HG03378 (cell line): ENCODE data around the gene SCT.

Source experiments
- ATAC-seq: cut with Tn5 transposase; IDR thresholded peaks from one replicate; pipeline ENCODE4 v1.9.1; 2021; ENCODE audit warnings: mild to moderate bottlenecking, moderate library complexity; ENCODE audit not compliant: unreplicated experiment

SCT gene

GRCh38 chr11:643849-644738, 17.1 kb upstream of the SCT start:
- ATAC-seq, result no peak

- no peak for ATAC-seq
These were observed 16.4 kb upstream of the SCT start for GRCh38 chr11:643366-643765.

DNA sequence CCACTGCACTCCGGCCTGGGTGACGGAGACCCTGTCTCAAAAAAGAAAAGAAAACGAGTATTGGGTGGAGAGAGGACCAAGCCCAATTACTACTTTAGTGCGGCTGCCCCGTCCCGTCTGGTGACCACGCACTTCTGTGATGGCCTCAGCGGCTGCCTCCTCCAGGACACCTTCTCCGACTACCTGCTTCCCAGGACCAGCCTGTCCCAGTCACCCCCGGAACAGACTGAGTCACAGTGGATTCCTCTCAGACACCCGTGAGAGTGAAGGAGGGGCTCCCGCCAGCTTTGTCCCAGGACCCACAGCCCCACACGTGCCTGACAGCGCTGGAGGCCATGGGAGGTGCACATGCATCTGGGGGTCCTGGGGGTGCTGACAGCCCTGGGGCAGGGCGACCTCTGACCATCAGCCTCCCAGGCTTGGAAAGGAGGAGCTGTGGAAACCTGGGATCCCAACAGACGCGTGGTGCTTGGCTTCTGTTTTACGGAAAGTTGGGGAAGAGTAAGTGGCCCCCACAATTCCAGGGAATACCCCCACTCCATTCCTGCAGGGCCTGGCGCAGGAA, 14.9 kb upstream of the SCT start:
- no peak for ATAC-seq

- no peak for ATAC-seq
These were observed 13.2 kb upstream of the SCT start for GRCh38 chr11:640021-640706.

DNA sequence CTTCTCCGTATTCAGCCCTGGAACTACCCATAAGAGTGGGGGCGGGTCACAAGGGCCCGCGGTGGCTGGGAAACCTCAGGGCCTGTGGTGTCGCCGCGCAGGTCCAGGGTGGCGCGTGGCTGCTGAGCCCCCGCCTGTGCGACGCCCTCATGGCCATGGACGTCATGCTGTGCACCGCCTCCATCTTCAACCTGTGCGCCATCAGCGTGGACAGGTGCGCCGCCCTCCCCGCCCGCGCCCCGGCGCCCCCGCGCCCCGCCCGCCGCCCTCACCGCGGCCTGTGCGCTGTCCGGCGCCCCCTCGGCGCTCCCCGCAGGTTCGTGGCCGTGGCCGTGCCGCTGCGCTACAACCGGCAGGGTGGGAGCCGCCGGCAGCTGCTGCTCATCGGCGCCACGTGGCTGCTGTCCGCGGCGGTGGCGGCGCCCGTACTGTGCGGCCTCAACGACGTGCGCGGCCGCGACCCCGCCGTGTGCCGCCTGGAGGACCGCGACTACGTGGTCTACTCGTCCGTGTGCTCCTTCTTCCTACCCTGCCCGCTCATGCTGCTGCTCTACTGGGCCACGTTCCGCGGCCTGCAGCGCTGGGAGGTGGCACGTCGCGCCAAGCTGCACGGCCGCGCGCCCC, 12.5 kb upstream of the SCT start:
- no peak for ATAC-seq

GRCh38 chr11:638631-639331, 11.8 kb upstream of the SCT start:
- no peak for ATAC-seq

DNA sequence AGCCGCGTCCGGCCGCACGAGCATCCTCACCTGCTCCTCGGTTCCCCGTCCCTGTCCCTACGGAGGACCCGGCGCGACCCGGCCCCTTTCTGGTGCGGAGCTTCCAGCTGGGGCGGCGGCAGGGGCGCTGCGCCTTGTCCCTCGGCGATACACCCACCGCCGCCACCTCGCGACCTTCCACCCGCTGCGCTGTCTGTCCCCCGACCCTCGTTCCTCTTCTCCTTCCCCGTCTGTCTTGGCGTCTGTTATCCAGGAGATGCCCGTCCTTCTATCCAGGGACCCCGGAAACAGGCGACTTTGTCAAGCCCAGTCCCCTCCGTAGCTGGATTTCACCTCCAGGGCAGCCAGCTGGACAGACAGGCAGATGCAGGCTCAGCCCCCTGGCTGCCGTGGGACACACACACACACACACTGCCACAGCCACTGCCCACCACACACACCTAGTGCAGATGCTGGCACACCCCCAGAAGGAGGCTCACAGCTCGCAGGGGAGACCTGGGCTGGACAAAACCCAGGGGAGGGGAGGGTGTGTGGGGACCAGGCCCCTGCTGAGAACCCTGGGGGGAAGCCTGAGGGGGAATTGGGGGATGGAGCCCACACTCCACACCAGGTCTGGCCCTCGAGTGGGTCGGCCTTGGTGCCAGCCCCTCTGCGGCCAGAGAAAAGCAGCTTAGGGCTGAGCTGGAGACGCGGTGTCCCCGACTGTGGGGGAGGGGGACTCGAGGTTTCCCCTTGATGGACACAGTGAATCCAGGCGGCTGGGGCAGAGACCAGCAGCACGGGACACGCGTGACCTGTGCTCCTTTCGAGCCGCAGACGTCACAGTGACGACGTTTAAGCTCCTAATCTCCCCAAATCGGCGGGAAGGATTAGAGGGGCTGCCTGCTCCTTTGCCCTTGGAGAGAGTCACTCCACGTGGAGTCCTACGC, 10.9 kb upstream of the SCT start:
- no peak for ATAC-seq

DNA sequence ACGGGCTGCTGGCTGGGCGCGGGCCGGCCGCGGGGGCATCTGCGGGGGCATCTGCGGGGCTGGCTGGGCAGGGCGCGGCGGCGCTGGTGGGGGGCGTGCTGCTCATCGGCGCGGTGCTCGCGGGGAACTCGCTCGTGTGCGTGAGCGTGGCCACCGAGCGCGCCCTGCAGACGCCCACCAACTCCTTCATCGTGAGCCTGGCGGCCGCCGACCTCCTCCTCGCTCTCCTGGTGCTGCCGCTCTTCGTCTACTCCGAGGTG, 10.3 kb upstream of the SCT start:
- no peak for ATAC-seq

- no peak for ATAC-seq
These were observed 9.7 kb upstream of the SCT start, which contains the start of gene DRD4 for GRCh38 chr11:636511-637332. Gene DRD4, plus strand, starts transcription at chr11:637269. Its CDS starts 36 bp downstream, at chr11:637305.

GRCh38 chr11:635945-636510, 9.0 kb upstream of the SCT start:
- no peak for ATAC-seq

DNA sequence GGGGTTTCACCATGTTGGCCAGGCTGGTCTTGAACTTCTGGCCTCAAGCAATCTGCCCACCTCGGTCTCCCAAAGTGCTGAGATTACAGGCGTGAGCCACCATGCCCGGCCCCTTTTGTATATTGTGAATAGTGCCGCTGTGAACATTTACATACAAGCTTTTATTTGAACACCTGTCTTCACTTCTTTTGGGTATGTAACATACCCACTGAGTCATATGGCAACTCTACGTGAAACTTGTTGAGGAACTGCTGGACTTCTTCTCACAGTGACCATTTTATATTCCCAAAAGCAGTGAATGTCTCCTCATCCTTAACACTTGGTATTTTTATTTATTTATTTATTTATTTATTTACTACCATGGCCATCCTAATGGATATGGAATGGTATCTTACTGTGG, 3.9 kb upstream of the SCT start:
- ATAC-seq, result no peak

GRCh38 chr11:629237-629583, 2.2 kb upstream of the SCT start:
- ATAC-seq, result no peak

DNA sequence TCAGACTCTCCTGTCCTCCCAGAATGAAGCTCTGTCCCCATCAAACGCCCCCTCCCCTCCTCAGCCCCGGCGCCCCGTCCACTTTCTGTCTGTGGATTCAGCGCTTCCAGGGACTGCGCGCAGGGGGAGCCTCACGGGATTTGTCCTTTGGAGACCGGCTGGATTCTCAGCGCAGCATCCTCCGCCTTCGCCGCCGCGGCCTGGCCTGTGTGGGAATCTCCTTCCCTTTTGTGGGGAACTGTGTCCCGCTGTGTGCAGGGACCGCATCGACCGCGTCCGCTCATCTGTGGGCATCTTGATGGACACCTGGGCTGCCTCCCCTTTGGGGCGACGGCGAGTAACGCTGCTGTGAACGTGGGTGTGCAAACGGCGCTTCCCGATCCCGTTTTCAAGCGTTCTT, 1.1 kb upstream of the SCT start:
- no peak for ATAC-seq

- ATAC-seq, result no peak
These were observed 261 bp upstream of the SCT start for GRCh38 chr11:627308-627576.

DNA sequence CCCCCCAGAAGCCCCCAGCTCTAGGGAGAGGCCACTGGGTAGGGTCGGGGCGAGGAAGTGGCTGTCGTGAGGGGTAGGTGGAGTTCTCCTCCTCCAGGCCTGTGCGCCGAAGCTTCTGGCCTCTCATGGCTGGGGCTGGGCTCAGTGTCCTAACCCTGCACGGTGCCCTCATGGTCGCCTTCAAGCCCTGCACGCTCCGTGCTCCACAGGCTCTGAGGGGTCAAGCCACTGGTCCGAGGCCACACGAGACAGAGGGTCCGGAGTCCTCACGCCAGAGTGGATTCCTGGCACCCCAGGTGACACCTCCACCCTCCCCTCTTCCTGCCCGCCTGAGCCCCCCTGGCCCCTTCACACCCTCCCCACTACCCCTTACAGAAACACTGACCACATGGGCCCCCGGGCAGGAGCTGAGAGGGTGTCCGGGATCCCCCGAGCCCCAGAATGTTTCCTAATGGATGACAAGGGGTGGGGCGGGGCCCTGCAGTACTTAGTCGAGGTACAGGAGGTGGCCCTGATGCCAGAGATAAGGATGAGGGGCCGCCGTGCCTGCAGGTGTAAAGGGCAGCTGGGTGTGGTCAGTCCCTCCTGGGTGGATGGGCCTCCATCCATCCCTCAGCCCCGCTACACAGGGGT, 1.2 kb downstream of the SCT start:
- ATAC-seq, result no peak

GRCh38 chr11:624705-625635, 2.0 kb downstream of the SCT start, which contains the start of gene CDHR5:
Gene CDHR5, minus strand, starts transcription at chr11:624955. Its CDS starts 53 bp downstream, at chr11:624902.
- no peak for ATAC-seq

DNA sequence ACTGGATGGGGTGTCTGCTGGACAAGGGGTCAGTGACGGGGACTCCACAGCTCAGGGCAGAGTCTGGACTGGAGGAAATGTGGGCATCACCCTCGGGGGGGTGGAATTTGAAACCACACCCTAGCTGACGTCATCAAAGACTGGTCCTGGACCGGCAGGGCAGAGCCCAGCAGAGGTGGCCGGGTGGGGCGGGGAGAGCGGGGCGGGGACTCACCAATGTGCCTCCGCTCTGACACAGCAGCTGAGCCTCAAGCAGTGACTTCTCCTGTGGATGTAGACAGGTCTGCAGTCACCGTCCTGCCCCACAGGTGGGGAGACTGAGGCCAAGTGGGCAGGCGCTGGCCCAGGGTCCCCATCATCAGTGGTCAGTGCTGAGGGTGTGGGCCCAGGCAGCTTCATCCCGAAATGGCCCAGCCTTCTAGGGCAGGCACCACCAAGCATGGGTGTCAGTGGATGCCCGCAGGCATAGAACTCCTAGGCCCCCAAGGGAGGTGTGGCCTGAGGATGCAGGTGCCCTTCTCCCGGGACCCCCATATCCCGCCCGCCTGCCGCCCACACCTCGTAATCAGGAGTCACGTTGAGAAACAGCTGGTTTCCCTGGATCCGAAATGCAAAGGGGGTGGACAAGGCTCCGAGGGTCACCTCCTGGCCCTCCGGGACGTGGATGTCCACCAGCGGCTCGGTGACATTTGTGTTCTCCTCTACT, 2.8 kb downstream of the SCT start:
- ATAC-seq, result no peak
